GM19043 (cell line): Measurements from ENCODE around the gene STK17B.

Experiments used
- ATAC-seq: cut with Tn5 transposase; IDR thresholded peaks from one replicate; pipeline ENCODE4 v1.9.1; 2021; ENCODE audit warnings: low read depth; ENCODE audit not compliant: unreplicated experiment

STK17B gene

DNA sequence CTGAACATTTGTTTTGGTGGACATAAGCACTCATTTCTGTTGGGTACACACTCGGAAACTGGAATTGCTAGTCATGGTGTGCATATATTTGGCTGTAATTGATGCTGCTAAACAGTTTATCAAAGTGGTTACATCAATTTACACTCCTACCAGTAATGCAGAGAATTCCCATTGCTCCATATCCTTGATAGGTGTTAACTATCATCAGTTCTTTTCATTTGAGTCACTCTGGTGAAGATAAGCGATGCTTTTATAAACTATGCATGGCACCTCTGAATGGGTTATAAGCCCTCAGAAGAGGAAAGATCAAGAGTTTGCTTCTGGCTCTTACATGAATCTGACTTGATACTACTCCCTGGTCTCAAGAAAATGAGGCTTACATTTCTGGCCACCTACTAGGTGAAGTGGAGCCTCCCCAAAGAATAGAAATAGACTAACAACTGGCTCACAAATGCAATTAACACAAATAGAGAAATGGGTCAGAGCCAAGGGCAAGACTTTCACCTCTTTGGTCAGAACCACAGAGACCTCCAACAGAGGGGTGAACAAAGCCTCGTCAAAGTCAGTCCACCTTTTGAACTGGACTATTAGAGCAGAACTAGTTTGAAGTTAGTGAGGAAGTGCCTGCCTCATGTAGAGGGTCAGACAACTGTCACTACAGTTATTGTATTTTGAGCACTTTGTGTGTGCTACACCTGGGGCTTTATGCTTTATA is 15.0 kb upstream of the STK17B start:
- ATAC-seq = no peak

DNA sequence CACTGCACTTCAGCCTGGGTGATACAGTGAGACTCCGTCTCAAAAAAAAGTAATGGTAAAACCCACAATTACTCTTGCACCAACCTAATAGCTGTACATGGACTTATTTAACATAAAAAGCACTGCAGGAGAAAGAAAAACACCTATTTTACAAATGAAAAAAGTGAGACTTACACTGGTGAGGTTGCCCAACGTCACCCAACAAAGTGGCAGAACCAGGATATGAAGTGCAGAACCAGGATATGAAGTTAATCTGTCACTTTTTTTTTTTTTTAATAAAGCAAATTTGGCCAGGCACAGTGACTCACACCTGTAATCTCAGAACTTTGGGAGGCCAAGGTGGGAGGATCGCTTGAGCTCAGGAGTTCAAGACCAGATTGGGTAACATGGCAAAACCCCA is 13.5 kb upstream of the STK17B start:
- no peak for ATAC-seq

DNA sequence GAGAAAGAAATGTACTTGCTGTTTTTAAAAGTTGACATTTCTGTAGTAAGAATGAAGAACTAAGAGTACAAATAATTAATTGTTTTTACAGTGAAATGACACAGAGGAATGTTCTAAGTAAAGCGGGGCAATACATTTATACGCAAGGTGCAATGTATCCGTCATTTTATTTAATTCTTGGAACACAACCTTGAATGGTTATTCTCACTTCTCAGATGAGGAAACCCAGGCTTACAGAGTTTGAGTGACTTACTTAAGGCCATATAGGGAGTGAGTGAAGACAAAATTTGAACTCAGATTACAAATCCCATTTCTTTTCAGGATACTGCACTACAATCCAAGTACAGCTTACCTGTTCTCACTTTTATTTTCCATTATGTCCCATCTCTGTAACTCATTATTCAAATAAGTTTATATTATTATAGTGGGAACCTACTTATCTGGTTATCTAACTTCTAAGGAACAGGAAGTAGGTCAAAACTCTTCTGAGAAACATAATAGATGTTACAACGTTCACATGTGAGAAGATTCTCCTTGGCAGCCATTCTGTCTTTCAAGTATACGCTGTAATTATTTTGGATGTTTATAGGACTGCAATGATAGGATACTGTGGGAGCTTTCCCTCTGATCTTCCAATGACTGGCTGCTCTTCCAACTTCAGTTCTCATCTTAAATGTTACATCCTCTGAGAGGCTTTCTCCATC is 12.3 kb upstream of the STK17B start:
- no peak for ATAC-seq

DNA sequence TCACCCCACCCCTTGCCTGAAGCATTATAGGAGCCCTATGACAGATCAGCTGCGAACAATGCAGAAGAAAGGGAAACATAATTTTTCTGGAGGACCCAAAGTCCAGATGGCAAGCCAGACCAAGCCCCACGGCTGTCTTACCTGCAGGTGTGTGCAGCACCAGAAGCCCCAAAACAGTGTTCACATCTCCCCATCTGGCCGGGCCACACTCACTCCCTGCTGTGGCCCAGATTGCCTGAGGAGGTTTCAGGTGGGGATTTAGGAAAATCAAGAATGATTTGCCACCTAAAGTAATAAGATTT is 11.7 kb upstream of the STK17B start:
- no peak for ATAC-seq

DNA sequence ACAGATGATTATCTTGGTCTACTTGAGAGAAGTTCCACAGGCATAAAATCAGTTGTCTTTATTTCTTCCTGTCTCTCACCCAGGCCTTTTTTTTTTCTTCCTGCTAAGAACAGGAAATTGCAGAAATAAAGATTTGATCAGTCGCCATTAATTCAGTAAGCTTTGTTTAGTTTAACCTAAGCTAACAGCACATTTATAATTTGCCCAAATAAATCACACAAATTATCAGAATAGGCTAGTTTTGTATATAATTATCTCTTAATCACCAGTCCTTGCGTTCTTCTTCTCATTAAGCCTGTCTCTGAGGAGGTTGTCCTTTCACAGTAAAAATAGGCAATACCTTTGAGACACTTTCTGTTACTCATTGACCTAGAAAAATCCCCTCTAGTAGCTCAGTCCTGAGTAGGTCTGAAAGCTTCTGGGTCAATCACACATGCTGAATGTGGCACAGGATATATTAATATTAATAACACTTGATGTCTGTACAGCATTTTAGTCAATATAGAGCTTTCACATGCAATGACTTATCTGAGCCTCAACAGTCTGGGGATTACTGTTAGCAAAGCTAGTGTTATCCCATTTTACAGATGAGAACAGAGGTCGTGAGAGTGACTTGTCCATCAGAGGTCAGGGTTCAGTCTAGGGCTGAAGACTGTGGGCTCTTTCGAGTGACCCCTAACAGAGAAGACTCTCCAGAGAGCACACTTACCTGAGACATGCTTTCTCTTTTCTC is 11.2 kb upstream of the STK17B start:
- peak; percentile 88 for ATAC-seq

DNA sequence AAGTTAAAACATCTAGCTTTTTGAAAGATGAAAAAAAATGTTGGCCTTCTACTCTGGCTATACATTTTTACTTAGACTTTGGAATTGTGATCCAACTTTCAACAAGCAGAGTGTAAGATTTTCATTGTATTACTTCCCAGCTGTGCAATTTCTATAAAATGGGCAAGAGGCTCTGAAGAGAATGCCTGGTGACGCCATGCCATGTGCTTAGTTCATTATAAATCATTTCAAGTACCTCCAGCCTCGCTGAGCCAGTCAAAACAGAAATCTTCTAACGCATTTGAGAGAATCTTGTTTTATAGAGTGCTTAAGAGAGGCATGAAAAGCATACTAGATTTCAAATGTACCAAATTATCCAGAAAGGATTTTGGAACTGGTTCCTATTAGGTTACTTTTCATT is 10.1 kb upstream of the STK17B start:
- ATAC-seq = no peak

DNA sequence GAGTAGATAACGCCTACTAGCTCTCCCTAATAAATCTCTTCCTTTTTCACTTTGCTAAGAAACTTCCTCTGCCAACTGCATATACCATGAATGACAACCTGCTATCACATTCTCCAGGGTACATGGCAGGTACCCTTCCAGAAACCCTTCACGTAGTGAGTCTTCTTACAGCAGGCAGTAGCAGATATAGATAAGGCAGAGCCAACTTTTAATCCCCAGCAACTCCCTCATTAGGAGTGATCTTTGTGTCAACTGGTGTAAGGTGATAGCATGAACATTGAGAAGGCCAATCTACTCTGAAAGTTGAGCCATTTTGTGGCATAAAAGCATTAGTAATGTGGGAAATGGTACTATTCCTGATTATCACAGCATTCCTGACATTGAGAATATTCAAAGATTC is 5.7 kb upstream of the STK17B start:
- no peak for ATAC-seq

DNA sequence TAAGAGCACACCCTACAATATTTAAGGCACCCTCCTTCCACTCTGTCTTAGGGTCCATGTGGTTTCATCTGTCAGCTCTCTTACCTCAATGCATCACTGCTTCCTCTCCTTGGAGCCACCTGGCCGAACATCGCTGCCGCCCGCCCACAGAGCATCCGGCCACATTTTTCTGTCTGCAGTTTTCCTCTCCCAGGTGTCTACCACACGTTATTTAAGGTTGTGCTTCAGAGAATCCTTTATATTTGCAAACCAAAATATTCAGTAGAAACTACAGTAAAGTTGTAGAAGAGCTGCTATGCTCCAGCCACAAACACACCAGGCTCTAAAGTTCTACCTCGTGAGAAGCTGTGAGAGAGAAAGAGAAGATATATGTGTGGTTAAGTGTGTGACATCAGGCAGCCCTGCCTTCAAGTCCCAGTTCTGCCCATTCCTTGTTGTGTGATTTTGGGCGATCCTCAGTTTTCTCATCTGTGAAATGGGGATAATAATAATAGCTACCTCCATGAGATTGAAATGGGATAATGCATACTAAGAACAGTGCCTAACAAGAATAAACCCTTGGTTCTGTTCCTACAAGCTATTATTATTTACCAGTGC is 4.9 kb upstream of the STK17B start:
- peak; percentile 65 for ATAC-seq

DNA sequence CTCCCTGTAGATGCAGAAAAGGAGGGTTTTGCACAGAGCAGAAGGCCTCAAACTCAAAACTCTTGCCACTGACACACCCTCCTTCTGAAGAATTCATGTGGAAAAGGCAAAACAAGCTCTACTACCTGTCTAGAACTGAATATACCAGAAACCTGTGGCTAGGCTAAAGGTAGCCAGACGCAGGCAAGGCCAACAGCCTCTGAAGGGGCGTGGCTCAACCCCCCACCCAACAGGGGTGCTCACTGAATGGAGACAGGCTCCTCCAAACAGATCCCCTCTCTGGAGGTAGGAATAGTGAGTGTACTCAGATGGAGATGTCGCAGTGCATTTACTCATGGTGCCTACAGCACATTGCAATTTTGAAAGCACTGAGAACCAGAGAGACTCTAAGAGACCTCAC is 3.0 kb upstream of the STK17B start:
- ATAC-seq = no peak

DNA sequence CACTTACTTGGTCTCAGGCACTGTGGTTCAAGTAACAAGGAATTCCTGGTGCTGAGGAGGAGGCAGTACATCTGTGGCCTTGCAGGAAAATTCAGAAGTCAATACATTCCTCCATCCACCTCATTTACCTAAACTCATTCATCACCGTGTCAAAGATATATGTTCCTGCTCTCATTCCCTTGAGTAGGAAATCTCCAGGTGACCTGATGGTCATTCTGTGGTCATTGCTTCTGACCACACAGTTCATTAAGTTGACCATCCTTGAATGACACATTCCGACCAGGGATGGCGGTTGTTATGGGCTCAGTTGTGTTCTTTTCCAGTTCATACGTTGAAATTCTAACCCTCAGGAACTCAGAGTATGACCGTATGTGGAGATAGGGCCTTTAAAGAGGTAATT is 2.1 kb upstream of the STK17B start:
- no peak for ATAC-seq

DNA sequence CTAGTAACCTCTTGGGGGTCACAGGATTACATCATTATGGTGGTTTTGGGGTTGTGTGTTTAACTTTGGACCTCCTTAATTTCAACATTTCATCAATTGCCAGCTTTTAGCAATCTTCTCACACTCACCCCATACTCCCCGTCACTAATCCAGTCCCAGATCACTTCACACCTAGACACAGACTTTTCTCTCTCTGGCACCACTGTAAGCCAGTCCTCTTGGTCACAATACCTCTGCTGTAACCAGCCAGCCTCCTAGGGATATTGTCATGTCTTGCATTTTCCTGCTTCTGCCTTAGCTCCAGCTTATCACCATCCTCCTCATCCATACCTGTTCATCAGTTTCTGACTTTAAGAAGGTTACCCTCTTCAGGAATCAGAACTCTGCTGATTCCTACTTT is 1.6 kb upstream of the STK17B start:
- ATAC-seq = no peak

DNA sequence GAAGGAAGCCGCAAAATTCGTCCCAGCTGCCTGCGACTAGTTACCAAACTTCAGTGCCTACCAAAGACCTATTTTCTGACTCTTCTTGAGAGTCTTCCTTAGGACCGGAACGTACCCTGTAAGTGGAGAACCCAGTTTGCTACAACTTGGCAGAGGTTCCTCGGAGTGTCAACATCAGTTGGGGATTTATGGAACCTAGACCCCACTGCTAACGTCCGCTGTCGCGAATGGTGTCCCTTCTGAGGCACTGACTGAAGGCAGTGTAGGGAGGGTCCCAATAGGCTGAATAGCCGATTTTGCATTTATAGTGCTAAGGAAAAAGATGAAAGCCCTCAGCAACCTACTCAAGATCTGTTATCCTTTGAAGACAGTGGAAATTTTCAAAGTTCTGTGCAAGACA is 568 bp upstream of the STK17B start:
- no peak for ATAC-seq

DNA sequence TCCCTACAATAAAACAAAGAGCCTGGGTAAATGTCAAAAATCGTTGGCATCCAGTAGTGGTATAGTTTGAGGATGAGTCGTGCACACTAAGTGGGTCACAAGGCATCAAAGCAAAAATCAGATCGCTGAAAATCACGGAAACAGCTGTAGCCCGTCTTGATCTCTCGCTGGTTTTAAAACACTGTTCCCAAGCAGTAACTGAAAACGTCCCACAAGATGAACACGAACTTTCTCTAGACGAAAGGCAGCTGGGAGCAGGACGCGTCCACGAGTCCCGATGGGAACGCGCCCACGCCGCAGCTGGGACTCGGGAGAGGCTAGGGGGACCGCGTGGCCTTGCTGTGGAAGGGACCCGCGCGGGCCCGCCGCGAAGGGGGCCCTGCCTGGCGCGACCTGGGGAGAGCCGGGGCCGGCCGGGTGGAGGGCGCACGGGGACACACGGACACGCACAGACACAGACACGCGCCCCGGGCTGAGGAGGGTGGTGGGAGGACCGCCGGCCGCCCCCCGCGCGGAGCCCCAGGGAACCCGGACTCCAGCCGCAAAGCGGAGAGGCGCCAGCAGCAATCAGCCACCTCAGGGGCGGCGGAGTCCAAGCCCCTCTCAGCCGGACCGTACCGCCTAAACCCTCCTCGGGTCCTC is 651 bp downstream of the STK17B start:
- peak; percentile 1 for ATAC-seq

DNA sequence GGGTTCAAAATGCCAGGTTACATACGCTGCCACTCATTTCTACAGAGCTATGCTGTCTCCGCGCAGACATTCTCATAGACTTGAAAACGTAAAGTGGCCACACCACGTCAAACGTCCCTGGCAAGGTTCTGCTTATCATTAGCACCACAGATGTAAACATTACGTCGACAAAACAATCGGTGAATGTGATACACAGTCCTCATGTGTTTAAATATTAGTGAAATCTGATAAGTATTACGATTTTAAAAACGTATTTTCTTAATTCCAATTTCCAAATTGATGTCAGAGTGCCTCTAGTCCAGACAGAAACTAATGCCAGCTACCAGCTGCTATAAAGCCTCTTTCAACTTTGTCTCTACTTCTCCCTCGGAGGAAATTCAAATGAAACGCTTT is 1.2 kb downstream of the STK17B start:
- no peak for ATAC-seq

DNA sequence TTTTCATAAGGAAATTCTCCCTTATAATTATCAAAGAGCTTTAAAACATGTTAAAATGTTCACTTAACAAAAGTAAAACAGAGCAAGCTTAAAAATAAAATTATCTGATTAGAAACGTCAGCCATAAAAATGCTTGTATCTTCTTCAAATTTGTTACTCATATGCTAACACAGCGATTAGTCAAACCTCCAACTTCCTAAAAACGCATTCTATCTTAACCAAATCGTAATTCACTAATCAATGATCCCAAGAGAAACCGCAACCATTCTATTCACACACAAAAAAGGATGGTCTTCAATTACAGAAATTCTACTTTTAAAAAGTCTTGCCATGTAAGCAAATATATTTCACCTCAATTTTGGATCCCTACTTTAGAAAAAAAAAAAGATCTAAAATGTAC is 1.9 kb downstream of the STK17B start:
- ATAC-seq = no peak

DNA sequence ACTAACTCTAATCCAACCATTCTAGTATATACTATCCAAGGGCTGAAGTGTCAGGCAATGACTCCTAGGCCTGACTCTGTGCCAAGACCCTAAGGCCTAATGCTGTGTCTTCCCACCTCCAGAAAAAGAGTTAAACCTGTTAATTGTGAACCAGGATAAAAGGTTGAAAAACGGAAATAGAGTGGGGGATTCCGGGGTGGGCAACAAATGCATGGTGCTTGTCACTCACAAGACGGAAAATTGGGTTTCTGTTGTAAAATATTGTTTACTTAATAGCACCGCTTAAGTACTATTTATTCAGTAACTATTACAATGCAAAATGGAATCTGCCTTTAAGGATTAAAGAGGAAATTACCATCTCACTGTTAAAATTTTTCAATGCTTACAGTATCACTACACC is 3.2 kb downstream of the STK17B start:
- ATAC-seq = no peak

DNA sequence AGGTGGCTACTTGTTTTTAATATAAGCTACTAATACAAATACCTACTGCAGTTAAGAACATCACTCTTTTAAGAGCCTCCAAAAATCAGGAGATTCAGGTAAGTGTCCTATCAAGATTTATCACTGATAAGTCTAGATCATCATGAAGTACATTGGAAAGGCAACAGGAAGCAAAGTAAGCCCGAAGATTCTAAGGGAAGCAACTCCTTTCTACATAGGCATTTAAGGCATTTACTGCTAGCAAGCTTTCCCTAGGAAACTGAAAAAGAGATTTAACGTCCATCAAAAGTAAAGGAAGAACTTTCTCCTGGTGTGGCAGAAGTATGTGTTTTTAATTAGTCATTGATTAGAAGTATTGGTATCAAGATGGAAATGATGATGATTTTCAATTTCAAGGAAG is 3.7 kb downstream of the STK17B start:
- no peak for ATAC-seq

DNA sequence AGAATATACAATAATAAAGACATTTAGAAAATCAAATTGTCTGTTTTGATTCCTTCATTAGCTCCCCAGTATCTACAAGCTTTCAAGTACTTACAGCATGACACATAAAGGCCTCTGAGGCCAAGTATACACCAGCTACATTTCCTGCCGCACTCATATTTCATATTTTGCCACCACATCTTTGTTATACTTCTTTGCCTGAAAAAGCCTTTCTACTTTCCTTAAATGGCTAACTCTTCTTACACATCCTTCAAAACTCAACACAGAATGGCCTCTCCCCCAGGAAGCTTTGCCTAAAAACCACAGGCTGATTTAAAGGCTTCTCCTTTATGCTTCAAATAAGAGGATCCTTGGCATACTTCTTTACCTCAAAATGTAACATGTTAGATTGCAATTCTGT is 4.5 kb downstream of the STK17B start:
- no peak for ATAC-seq

DNA sequence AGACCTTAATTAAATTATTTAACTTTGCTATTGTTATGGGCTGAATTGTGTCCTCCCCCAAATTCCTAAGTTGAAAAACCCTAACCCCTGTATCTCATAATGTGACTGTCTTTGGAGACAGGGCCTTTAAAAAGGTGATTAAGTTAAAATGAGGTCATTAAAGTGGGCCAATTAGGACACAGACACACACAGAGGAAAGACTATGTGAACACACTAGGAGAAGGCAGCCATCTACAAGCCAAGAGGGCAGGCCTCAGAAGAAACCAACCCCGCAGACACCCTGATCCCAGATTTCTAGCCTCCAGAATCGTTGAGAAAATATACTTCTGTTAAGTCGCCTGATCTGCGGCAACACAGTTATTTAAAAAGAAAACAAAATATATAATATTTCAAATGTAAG is 6.4 kb downstream of the STK17B start:
- no peak for ATAC-seq

DNA sequence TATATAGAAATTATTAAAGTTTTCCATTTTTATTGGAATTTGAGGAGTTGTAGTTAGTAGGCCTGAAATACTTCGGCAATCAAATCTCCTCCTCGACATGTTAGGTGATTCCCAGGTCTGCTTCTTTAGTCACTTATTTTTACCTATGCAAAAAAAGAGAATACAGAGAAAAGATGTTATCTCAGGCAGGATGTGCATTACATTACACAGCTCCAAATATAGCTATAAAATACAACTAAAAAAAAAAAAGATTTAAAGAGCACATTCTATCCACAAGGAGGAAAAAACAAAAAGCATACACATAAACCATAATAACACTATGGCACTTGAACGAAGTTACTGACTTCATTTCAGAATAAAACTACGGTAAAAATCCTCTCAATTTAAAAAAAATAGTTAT is 8.1 kb downstream of the STK17B start:
- no peak for ATAC-seq

DNA sequence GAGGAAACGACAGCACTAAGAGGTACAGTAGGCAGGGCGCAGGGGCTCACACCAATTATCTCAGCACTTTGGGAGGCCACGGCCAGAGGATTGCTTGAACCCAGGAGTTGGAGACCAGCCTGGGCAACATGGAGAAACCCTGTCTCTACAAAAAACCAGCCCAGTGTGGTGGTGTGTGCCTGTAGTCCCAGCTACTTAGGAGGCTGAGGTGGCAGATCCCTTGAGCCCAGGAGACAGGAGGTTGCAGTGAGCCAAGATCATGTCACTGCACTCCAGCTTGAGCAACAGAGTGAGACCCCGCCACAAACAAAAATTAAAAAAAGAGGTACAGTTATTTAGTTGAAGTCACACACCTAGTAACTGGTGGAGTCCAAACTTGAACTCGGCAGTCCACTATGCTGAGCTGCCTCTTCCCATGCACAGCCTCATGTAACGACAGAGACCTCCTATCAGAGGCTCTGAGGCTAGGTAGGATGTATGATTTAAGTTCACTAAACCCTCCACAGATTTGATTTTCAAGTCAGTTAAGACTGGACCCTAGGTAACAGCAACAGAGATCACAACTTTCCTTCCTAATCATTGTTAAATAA is 8.7 kb downstream of the STK17B start:
- ATAC-seq = no peak
